GM12878 (cell line): ENCODE results near the gene CYP2C19. TPM values are rescaled to one million over a fixed set of nuclear protein-coding genes. Genes with fewer than 3 reads are reported as not detected.

Source experiments
- ATAC-seq: fragments of 200-7000 bp; cut with Tn5 transposase; 3 replicates; pipeline ENCODE4 v1.9.1; 2020; ENCODE audit warnings: mild to moderate bottlenecking, moderate library complexity
- BruUV-seq: library from RNA; stranded (reverse); fragments of 400-500 nt; replicated peaks from 2 replicates; lab custom pipeline; 2021; lab: Mats Ljungman, UMichigan
- CTCF ChIA-PET: fragments of 300-600 bp; sonication (Branson Sonifier 250); formaldehyde crosslinking; extraction: SDS; loops from one replicate; lab custom pipeline; 2021; ENCODE audit warnings: inconsistent platforms; lab: Yijun Ruan, JAX
- POLR2A ChIA-PET: fragments of 350-600 bp; formaldehyde crosslinking; extraction: SDS; loops from one replicate; lab custom pipeline; 2021; ENCODE audit warnings: inconsistent platforms; lab: Charles Lee
- RAD21 ChIA-PET: fragments of 300-600 bp; sonication (Branson Sonifier 250); formaldehyde crosslinking; loops from one replicate; lab custom pipeline; 2023; ENCODE audit warnings: antibody characterized with exemption; ENCODE audit not compliant: unreplicated experiment; lab: Charles Lee
- SMC1A ChIA-PET: fragments of 300-600 bp; sonication (Branson Sonifier 250); formaldehyde crosslinking; loops from one replicate; lab custom pipeline; 2023; ENCODE audit not compliant: unreplicated experiment, uncharacterized antibody; lab: Charles Lee
- DNase-seq: peaks from one replicate; pipeline ENCODE4 v3.0.0-alpha.2; 2011; ENCODE audit warnings: low read depth, low spot score
- FAIRE-seq: peaks from 3 replicates; lab custom pipeline; 2011; peaks lifted over from hg19 to GRCh38; lab: Jason Lieb, UNC
- H2AFZ ChIP-seq: 2 replicates; pipeline ENCODE4 v1.6.0; 2011; ENCODE audit warnings: low read depth, low read length, control low read depth; ENCODE audit not compliant: control insufficient read depth
- H3K27ac ChIP-seq: 2 replicates; pipeline ENCODE4 v1.5.1; 2011; ENCODE audit warnings: control low read depth; ENCODE audit not compliant: control insufficient read depth, insufficient read depth
- H3K27me3 ChIP-seq, 2 experiments: replicated peaks in 1 of 2; 2 replicates each; pipeline versions ENCODE4 v1.6.0 to v1.6.1; 2011; ENCODE audit warnings: low read length in 1 of 2; ENCODE audit not compliant: control insufficient read depth in 2 of 2, insufficient read depth in 2 of 2
- H3K36me3 ChIP-seq, 2 experiments: 2 replicates each; pipeline ENCODE4 v1.5.1; 2011; ENCODE audit warnings: low read length in 1 of 2; ENCODE audit not compliant: control insufficient read depth in 2 of 2, insufficient read depth in 2 of 2
- H3K4me1 ChIP-seq: 2 replicates; pipeline ENCODE4 v1.6.1; 2011; ENCODE audit warnings: mild to moderate bottlenecking, low read length, moderate library complexity, mixed read lengths; ENCODE audit not compliant: control insufficient read depth, insufficient read depth
- H3K4me2 ChIP-seq: 2 replicates; pipeline ENCODE4 v1.6.0; 2011; ENCODE audit warnings: control low read depth; ENCODE audit not compliant: control insufficient read depth, insufficient read depth
- H3K4me3 ChIP-seq: fragments of 200-600 bp; sonication (generic); 2 replicates; pipeline ENCODE4 v1.5.1; 2016
- H3K79me2 ChIP-seq: 2 replicates; pipeline ENCODE4 v1.6.0; 2011; ENCODE audit warnings: low read length; ENCODE audit not compliant: control insufficient read depth, insufficient read depth
- H3K9ac ChIP-seq: 2 replicates; pipeline ENCODE4 v1.8.0; 2011; ENCODE audit warnings: low read length, control low read depth, mixed read lengths; ENCODE audit not compliant: control insufficient read depth, insufficient read depth
- H3K9me3 ChIP-seq: replicated peaks from 3 replicates; pipeline ENCODE4 v1.5.1; 2011; ENCODE audit warnings: mild to moderate bottlenecking, low read length; ENCODE audit not compliant: control insufficient read depth, insufficient read depth
- H4K20me1 ChIP-seq: 2 replicates; pipeline ENCODE4 v1.6.0; 2011; ENCODE audit not compliant: control insufficient read depth, insufficient read depth
- BCLAF1 ChIP-seq: fragments of 450-650 bp; IDR thresholded peaks from 2 replicates; pipeline ENCODE4 v1.6.1; 2017; ENCODE audit warnings: antibody characterized with exemption, mild to moderate bottlenecking, moderate library complexity
- CHD4 ChIP-seq: fragments of 200-600 bp; sonication (generic); IDR thresholded peaks from 2 replicates; pipeline ENCODE4 v1.6.1; 2016; ENCODE audit warnings: mild to moderate bottlenecking
- CREB1 ChIP-seq: IDR thresholded peaks from 2 replicates; pipeline ENCODE4 v1.6.1; 2012; ENCODE audit warnings: low read depth, mild to moderate bottlenecking, inconsistent platforms
- KLF5 ChIP-seq: fragments of 450-650 bp; IDR thresholded peaks from 2 replicates; pipeline ENCODE4 v1.6.1; 2014; ENCODE audit warnings: mild to moderate bottlenecking; ENCODE audit not compliant: partially characterized antibody
- MYB ChIP-seq: fragments of 150-350 bp; IDR thresholded peaks from 2 replicates; pipeline ENCODE4 v1.6.1; 2014; ENCODE audit warnings: mild to moderate bottlenecking, low read depth, low read length, borderline replicate concordance
- NR2C1 ChIP-seq: fragments of 450-650 bp; IDR thresholded peaks from 2 replicates; pipeline ENCODE4 v1.6.1; 2017; ENCODE audit warnings: antibody characterized with exemption, mild to moderate bottlenecking, moderate library complexity
- POLR2AphosphoS5 ChIP-seq: IDR thresholded peaks from 2 replicates; pipeline ENCODE4 v1.6.1; 2011; ENCODE audit warnings: mild to moderate bottlenecking, low read length, inconsistent platforms
- ZSCAN29 ChIP-seq: fragments of 450-650 bp; IDR thresholded peaks from 2 replicates; pipeline ENCODE4 v1.6.1; 2017; ENCODE audit warnings: mild to moderate bottlenecking, moderate library complexity
- WGBS: methylation state at CpG from one replicate; pipeline ENCODE4 v1.1.6; 2016; ENCODE audit warnings: low lambda C conversion rate; ENCODE audit not compliant: insufficient replicate concordance, insufficient coverage; ENCODE audit errors: missing lambda C conversion rate; 5-methylcytosine and 5-hydroxymethylcytosine counted together
- in situ Hi-C: fragments of 300-500 bp; cut with MboI; formaldehyde crosslinking; loops from 9 replicates; pipeline ENCODE4 v1.14.3; 2018; ENCODE audit warnings: mixed read lengths
- intact Hi-C: fragments of 100-400 bp; cut with micrococcal nuclease; formaldehyde crosslinking; loops from one replicate; pipeline ENCODE4 v1.14.2; 2022; ENCODE audit not compliant: unreplicated experiment
- polyA plus RNA-seq, 11 experiments: library from polyadenylated mRNA; depleted of rRNA in 4 of 11; unstranded in 6 of 11; stranded (reverse) in 5 of 11; fragments of >200 nt; fragmentation: Nextera tagmentation in 4 of 11; fragmentation: Illumina TruSeq in 1 of 11; extraction: Ambion mirVana in 4 of 11; extraction: Trizol in 1 of 11; gene quantifications; 1 replicate in 1 of 11; 2 replicates in 10 of 11; pipeline versions ENCODE4 v1.2.1 to v1.2.3, GENCODE V29; 2011 to 2016; ENCODE audit warnings: inconsistent platforms in 2 of 11, missing spikeins in 2 of 11, low read depth in 1 of 11
- total RNA-seq, 4 experiments: library from RNA; depleted of rRNA in 3 of 4; stranded (reverse); fragments of >200 nt in 3 of 4; fragmentation: Illumina TruSeq in 1 of 4; extraction: Trizol in 1 of 4; gene quantifications; 2 replicates each; pipeline versions ENCODE4 v1.2.1 to v1.2.3, GENCODE V29; 2013 to 2021

CYP2C19 gene
- total and polyA plus RNA-seq, 10 of the 15 experiments (the other 5 are each of a cell fraction or from before 2014, with no cell fraction given): not detected

- Histone ChIP-seq H3K36me3 (no peaks in the 10 kb centered on the region), H3K9ac (no peak overlapping the region), H3K79me2 (no peaks in the 10 kb centered on the region), H3K27me3 (no peaks in the 10 kb centered on the region), H2AFZ (no peak overlapping the region), H4K20me1 (no peaks in the 10 kb centered on the region), H3K4me1 (no peaks in the 10 kb centered on the region), H3K4me3 (no peak overlapping the region), H3K27ac (no peak overlapping the region)
- intact Hi-C loops: no loop called here
- DNase-seq: no peak
- no peak for ATAC-seq
- FAIRE-seq: no peak
- WGBS: 56% methylated on average over 1 of the region's 1 CpG
- no TSS peak for BruUV-seq
- POLR2A ChIA-PET: no interaction called here
- TF ChIP-seq ZSCAN29 (no peak), NR2C1 (no peak), KLF5 (no peak), BCLAF1 (no peak), MYB (no peak), POLR2AphosphoS5 (no peak), CREB1 (no peak), CHD4 (no peak)
- TF ChIP-seq, all 136 proteins: peak for 0
- H3K9me3 ChIP-seq: no peaks in the 10 kb centered on the region
- ChIA-PET RAD21 (no interaction called here), SMC1A (no interaction called here), CTCF (no interaction called here)
- H3K4me2 ChIP-seq: no peak overlapping the region
- in situ Hi-C loops: no loop called here
Observed at GRCh38 chr10:94902080-94902479, 139.6 kb downstream of the CYP2C19 start.
